H9 (cell line): Measurements from ENCODE around the gene NHERF1. TPM values are rescaled to one million over a fixed set of nuclear protein-coding genes. Genes with fewer than 3 reads are reported as not detected.

ENCODE experiments used
- DNase-seq: peaks from one replicate; pipeline ENCODE4 v3.0.0-alpha.2; 2017
- H2AFZ ChIP-seq: one replicate; pipeline ENCODE4 v1.6.1; 2013; ENCODE audit warnings: mild to moderate bottlenecking, low read length, control low read depth, moderate library complexity
- H2AK5ac ChIP-seq: 2 replicates; pipeline ENCODE4 v1.6.1; 2013; ENCODE audit warnings: low read length, control low read depth, mixed read lengths; ENCODE audit not compliant: insufficient read length
- H2BK120ac ChIP-seq: one replicate; pipeline ENCODE4 v1.6.1; 2013; ENCODE audit warnings: low read depth, mild to moderate bottlenecking, low read length, control low read depth, inconsistent platforms; ENCODE audit not compliant: poor library complexity, severe bottlenecking
- H2BK12ac ChIP-seq: 2 replicates; pipeline ENCODE4 v1.6.1; 2013; ENCODE audit warnings: low read length, control low read depth, mixed read lengths, low read depth; ENCODE audit not compliant: insufficient read length
- H2BK15ac ChIP-seq: 2 replicates; pipeline ENCODE4 v1.6.1; 2013; ENCODE audit warnings: low read depth, low read length, control low read depth
- H2BK20ac ChIP-seq: one replicate; pipeline ENCODE4 v1.6.1; 2013; ENCODE audit warnings: low read depth, mild to moderate bottlenecking, low read length, control low read depth, inconsistent platforms; ENCODE audit not compliant: poor library complexity, severe bottlenecking
- H2BK5ac ChIP-seq: 2 replicates; pipeline ENCODE4 v1.6.1; 2013; ENCODE audit warnings: low read length, control low read depth, mixed read lengths; ENCODE audit not compliant: insufficient read length
- H3K14ac ChIP-seq: 2 replicates; pipeline ENCODE4 v1.6.1; 2013; ENCODE audit warnings: low read length, control low read depth; ENCODE audit not compliant: insufficient read depth
- H3K18ac ChIP-seq: 2 replicates; pipeline ENCODE4 v1.6.1; 2013; ENCODE audit warnings: low read depth, mild to moderate bottlenecking, mixed read lengths, low read length, control low read depth; ENCODE audit not compliant: insufficient read length
- H3K23ac ChIP-seq: 2 replicates; pipeline ENCODE4 v1.6.1; 2013; ENCODE audit warnings: low read length, control low read depth, mixed read lengths, low read depth; ENCODE audit not compliant: insufficient read length
- H3K23me2 ChIP-seq: 2 replicates; pipeline ENCODE4 v1.6.1; 2013; ENCODE audit warnings: low read depth, mild to moderate bottlenecking, mixed read lengths, low read length, control low read depth; ENCODE audit not compliant: insufficient read length, poor library complexity, severe bottlenecking
- H3K27ac ChIP-seq: 2 replicates; pipeline ENCODE4 v1.5.1; 2013; ENCODE audit warnings: low read length, control low read depth, mixed read lengths, low read depth; ENCODE audit not compliant: insufficient read length
- H3K27me3 ChIP-seq: 2 replicates; pipeline ENCODE4 v1.6.1; 2013; ENCODE audit warnings: low read length, control low read depth, inconsistent platforms; ENCODE audit not compliant: insufficient read depth
- H3K4ac ChIP-seq: 2 replicates; pipeline ENCODE4 v1.6.1; 2013; ENCODE audit warnings: low read depth, mild to moderate bottlenecking, control low read depth, inconsistent platforms, low read length, moderate library complexity
- H3K4me1 ChIP-seq: 2 replicates; pipeline ENCODE4 v1.6.1; 2013; ENCODE audit warnings: low read length, control low read depth, inconsistent platforms; ENCODE audit not compliant: insufficient read depth
- H3K4me2 ChIP-seq: 2 replicates; pipeline ENCODE4 v1.6.1; 2013; ENCODE audit warnings: low read length, control low read depth, mixed read lengths; ENCODE audit not compliant: insufficient read length, insufficient read depth
- H3K56ac ChIP-seq: 2 replicates; pipeline ENCODE4 v1.6.1; 2013; ENCODE audit warnings: low read depth, mild to moderate bottlenecking, mixed read lengths, low read length, control low read depth; ENCODE audit not compliant: insufficient read length
- H3K79me1 ChIP-seq: 2 replicates; pipeline ENCODE4 v1.6.1; 2013; ENCODE audit warnings: low read depth, mild to moderate bottlenecking, moderate library complexity, low read length, control low read depth, inconsistent platforms; ENCODE audit not compliant: insufficient read depth, poor library complexity, severe bottlenecking
- H3K79me2 ChIP-seq: 2 replicates; pipeline ENCODE4 v1.6.1; 2013; ENCODE audit warnings: low read length, control low read depth, inconsistent platforms; ENCODE audit not compliant: insufficient read depth
- H3K9ac ChIP-seq: 2 replicates; pipeline ENCODE4 v1.6.1; 2013; ENCODE audit warnings: low read length, control low read depth, mixed read lengths; ENCODE audit not compliant: insufficient read length; ENCODE audit errors: extremely low read depth
- H3K9me3 ChIP-seq: one replicate; pipeline ENCODE4 v1.6.1; 2013; ENCODE audit warnings: low read depth, low read length, inconsistent platforms; ENCODE audit not compliant: control insufficient read depth
- H3T11ph ChIP-seq: one replicate; pipeline ENCODE4 v1.6.1; 2013; ENCODE audit warnings: mild to moderate bottlenecking, low read length, control low read depth, inconsistent platforms
- H4K20me1 ChIP-seq: one replicate; pipeline ENCODE4 v1.6.1; 2013; ENCODE audit not compliant: control insufficient read depth, insufficient read length, insufficient read depth
- H4K5ac ChIP-seq: 2 replicates; pipeline ENCODE4 v1.6.1; 2013; ENCODE audit warnings: low read depth, mild to moderate bottlenecking, mixed read lengths, low read length, control low read depth; ENCODE audit not compliant: insufficient read length
- H4K8ac ChIP-seq: replicated peaks from 2 replicates; pipeline ENCODE4 v1.6.1; 2013; ENCODE audit warnings: low read length, control low read depth, mixed read lengths, low read depth; ENCODE audit not compliant: insufficient read length
- H4K91ac ChIP-seq: 2 replicates; pipeline ENCODE4 v1.6.1; 2013; ENCODE audit warnings: low read depth, mild to moderate bottlenecking, moderate library complexity, mixed read lengths, low read length, control low read depth; ENCODE audit not compliant: insufficient read length
- H3K27ac Mint-ChIP-seq, 3 experiments: 2 replicates in 2 of 3; 3 replicates in 1 of 3; pipeline ENCODE4 v1.8.0; 2020 to 2021; ENCODE audit warnings: mixed read lengths in 3 of 3, mild to moderate bottlenecking in 1 of 3, moderate library complexity in 1 of 3
- H3K27me3 Mint-ChIP-seq: 2 replicates; pipeline ENCODE4 v1.8.0; 2021; ENCODE audit warnings: low read depth, mild to moderate bottlenecking, moderate library complexity, mixed read lengths
- H3K36me3 Mint-ChIP-seq, 3 experiments: 2 replicates in 2 of 3; 3 replicates in 1 of 3; pipeline ENCODE4 v1.8.0; 2020 to 2021; ENCODE audit warnings: low read depth in 3 of 3, mixed read lengths in 3 of 3; ENCODE audit not compliant: insufficient read depth in 1 of 3
- H3K4me1 Mint-ChIP-seq, 2 experiments: 2 replicates each; pipeline ENCODE4 v1.8.0; 2020; ENCODE audit warnings: mixed read lengths in 2 of 2
- H3K4me3 Mint-ChIP-seq, 2 experiments: 2 replicates in 1 of 2; 3 replicates in 1 of 2; pipeline ENCODE4 v1.8.0; 2020 to 2021; ENCODE audit warnings: mild to moderate bottlenecking in 2 of 2, mixed read lengths in 2 of 2, moderate library complexity in 1 of 2
- H3K9me3 Mint-ChIP-seq, 2 experiments: 2 replicates in 1 of 2; 3 replicates in 1 of 2; pipeline ENCODE4 v1.8.0; 2020; ENCODE audit warnings: mild to moderate bottlenecking in 2 of 2, mixed read lengths in 2 of 2, moderate library complexity in 1 of 2
- WGBS: extraction: QIAGEN DNeasy Blood & Tissue Kit; methylation state at CpG from one replicate; pipeline ENCODE4 v1.1.7; 2013; ENCODE audit warnings: missing lambda C conversion rate, low lambda C conversion rate, mixed read lengths; ENCODE audit not compliant: insufficient read length; ENCODE audit errors: extremely low coverage; 5-methylcytosine and 5-hydroxymethylcytosine counted together
- total RNA-seq: library from RNA; stranded (reverse); gene quantifications from 2 replicates; pipeline ENCODE4 v1.2.1, GENCODE V29; 2021
- TF ChIP-seq, protein P1 (sequence below): fragments of 200-600 bp; sonication (generic); conservative IDR thresholded peaks from 3 replicates; pipeline ENCODE4 v1.8.0; 2021; ENCODE audit warnings: antibody characterized with exemption, mild to moderate bottlenecking

The NHERF1 gene
- total RNA-seq, 1 experiment from 2014 or later = 74.4 TPM

DNA sequence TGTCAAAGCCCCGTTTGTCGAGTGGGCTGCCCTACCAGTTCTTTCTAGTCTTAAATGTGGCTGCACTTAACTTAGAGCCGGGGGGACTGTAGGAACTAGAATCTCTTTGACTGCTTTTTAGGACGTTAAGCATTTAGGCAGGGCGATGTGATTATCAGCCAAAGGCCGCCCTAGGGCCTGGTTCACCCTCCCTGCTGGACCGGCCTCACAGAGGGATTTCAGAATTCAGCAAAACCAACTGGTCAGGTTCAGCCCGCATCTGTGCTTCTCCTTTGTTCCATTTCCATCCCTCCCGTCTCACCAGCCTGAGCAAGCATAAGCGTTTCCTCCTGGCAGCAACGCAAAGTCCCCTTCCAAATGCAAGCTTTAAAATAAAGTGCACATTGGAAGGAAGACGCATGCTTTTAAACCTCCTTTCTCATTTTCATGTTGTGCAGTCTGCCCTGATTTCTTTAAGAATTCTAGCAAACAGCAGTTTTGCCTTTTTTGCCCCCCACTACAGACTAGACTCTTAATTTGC is 44.2 kb downstream of the NHERF1 start:
- no peaks in the 10 kb centered on the region for H3K9me3 ChIP-seq
- no peak overlapping the region for H4K91ac ChIP-seq
- no peaks in the 10 kb centered on the region for H3K79me1 ChIP-seq
- peaks cover 0 to 5% of the 10 kb centered on the region in 2 experiments; a peak in 2 of 4 replicates for H3K4me1 Mint-ChIP-seq
- H2BK5ac ChIP-seq = no peak overlapping the region
- peaks cover 4 to 48% (median 39%) of the 10 kb centered on the region in 3 experiments; a peak in 6 of 7 replicates for H3K36me3 Mint-ChIP-seq
- H3K23ac ChIP-seq = no peak overlapping the region
- H2BK12ac ChIP-seq = no peak overlapping the region
- no peak overlapping the region for H4K5ac ChIP-seq
- no peaks in the 10 kb centered on the region for H4K20me1 ChIP-seq
- no peak overlapping the region for H4K8ac ChIP-seq
- no peaks in the 10 kb centered on the region for H3K79me2 ChIP-seq
- no CpG with 5 or more reads among the region's 12 CpGs for WGBS
- no peak overlapping the region for H3T11ph ChIP-seq
- H2AK5ac ChIP-seq = no peak overlapping the region
- no peaks in the 10 kb centered on the region for H3K9me3 Mint-ChIP-seq
- H3K27me3 Mint-ChIP-seq = no peaks in the 10 kb centered on the region
- H3K23me2 ChIP-seq = no peaks in the 10 kb centered on the region
- H3K4me2 ChIP-seq = no peak overlapping the region
- no peak overlapping the region for H3K18ac ChIP-seq
- no peak overlapping the region for H3K4me3 Mint-ChIP-seq
- H2AFZ ChIP-seq = no peak overlapping the region
- peaks cover 3% of the 10 kb centered on the region; the same call in 1 of the 2 replicates for H3K4me1 ChIP-seq
- H2BK15ac ChIP-seq = no peak overlapping the region; the same call in 1 of the 2 replicates
- no peak overlapping the region for H3K9ac ChIP-seq
- no peak overlapping the region for H3K56ac ChIP-seq
- H3K27me3 ChIP-seq = no peaks in the 10 kb centered on the region
- H3K14ac ChIP-seq = no peak overlapping the region
- H2BK120ac ChIP-seq = no peak overlapping the region
- TF ChIP-seq, protein P1, sequence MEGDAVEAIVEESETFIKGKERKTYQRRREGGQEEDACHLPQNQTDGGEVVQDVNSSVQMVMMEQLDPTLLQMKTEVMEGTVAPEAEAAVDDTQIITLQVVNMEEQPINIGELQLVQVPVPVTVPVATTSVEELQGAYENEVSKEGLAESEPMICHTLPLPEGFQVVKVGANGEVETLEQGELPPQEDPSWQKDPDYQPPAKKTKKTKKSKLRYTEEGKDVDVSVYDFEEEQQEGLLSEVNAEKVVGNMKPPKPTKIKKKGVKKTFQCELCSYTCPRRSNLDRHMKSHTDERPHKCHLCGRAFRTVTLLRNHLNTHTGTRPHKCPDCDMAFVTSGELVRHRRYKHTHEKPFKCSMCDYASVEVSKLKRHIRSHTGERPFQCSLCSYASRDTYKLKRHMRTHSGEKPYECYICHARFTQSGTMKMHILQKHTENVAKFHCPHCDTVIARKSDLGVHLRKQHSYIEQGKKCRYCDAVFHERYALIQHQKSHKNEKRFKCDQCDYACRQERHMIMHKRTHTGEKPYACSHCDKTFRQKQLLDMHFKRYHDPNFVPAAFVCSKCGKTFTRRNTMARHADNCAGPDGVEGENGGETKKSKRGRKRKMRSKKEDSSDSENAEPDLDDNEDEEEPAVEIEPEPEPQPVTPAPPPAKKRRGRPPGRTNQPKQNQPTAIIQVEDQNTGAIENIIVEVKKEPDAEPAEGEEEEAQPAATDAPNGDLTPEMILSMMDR = no peak
- no peak overlapping the region for H3K4ac ChIP-seq
- no peak overlapping the region for H3K27ac ChIP-seq
- no peak for DNase-seq
- no peak overlapping the region for H3K27ac Mint-ChIP-seq
- no peak overlapping the region for H2BK20ac ChIP-seq
